NCI-H146 (cell line): Measurements from ENCODE around the gene ADAMTS2.

Experiments used
- DNase-seq: peaks from one replicate; lab custom pipeline; 2025; lab: John Stamatoyannopoulos, UW

ADAMTS2 gene

DNA sequence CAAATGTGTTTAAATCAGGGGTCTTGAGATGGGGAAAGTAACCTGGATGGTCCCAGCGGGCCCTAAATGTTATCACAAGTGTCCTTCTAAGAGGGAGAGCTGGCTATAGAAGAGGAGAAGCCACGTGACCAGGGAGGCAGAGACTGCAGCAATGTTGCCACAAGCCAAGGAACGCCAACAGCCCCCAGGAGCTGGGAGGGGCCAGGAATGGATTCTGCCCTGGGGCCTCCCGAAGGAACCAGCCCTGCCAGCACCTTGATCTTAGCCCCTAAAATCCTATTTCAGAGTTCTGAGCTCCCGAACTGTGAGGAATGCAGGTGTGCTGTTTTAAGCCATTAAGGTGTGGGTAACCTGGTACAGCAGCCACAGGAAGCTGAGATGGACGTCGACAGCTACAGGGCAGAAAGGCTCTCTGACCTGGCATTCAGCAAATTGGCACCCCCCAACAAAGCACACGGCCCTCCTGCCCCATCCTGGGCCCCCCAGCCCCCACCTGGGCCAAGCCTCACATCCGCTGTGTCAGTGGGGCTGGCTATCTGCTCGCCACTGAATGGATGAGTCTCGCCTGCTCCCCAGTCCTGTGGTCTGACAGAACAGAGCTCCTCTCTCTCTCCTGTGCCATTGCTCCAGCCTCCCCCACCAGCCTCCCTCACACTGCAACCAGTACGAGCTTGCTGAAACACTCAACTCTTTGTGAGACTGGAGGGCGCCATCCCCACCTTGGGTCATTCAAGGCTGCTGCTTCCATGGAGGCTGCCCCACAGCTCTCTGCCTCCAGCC lies 78.8 kb downstream of the ADAMTS2 start:
- DNase-seq = no peak

DNA sequence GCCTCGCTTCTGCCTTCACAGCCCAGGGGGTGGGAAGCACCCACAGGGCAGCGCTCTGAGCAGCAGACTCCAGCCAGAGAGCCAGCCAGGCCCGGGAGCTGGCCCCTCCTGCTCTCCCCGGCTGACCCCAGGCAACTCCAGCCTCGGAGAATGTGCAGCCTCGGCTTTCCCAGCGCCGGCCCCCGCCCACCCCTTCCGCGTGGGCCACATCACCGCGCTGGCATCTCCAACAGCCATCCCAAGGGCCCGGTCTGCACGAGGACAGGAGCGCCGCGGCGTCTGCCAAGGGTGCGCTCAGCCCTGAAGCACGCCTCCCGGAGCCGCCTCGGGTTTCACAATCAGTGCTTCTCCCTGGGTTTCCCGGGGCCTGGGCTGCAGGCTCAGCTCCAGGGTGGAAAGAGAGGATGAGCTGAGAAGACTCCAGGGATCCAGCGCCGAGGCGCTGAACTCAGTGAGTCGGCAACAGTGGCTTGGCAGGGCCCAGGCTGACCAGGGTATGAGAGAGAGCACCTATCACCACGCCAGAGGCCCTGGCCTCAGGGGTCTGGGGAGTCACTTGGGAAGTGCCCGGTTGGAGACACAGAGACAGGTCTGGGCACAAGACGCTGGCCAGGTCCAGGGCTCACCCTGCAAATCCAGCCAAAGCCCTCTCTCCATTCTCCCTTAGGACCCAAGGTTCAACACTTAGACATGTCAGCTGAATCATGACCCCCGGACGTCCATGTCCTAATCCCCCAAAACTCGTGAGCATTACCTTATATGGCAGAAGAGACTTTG lies 79.6 kb downstream of the ADAMTS2 start:
- no peak for DNase-seq

DNA sequence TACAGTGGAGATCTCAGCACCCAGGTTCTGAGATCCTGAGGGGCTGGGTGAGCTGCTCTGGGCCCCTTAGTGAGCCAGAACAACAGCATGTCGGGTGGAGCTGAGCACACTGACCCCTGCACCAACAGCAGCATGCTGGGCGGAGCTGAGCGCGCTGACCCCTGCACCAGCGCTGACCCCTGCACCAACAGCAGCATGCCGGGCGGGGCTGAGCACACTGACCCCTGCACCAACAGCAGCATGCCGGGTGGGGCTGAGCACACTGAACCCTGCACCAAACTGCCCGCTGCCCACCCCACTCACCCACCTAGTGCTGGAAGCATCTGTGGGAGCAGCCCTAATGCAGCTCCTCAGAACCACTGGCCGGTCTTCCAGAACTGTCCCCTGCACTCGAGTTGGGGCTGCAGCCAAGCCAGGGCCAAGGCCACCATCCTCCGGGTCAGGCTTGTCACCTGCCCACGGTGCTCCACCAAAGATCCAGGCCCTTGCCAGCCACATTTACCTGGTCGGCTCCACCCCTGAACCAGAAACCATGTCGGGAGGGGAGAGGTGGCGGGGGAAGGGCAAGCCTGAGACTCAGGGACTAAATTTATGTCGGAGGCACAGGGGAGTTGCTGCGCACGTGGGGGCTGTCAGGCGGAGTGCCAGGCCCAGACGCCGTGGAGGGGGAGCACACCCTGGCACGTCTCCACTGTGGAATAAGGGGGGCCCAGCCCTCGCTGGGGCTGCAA lies 80.3 kb downstream of the ADAMTS2 start:
- DNase-seq = no peak

DNA sequence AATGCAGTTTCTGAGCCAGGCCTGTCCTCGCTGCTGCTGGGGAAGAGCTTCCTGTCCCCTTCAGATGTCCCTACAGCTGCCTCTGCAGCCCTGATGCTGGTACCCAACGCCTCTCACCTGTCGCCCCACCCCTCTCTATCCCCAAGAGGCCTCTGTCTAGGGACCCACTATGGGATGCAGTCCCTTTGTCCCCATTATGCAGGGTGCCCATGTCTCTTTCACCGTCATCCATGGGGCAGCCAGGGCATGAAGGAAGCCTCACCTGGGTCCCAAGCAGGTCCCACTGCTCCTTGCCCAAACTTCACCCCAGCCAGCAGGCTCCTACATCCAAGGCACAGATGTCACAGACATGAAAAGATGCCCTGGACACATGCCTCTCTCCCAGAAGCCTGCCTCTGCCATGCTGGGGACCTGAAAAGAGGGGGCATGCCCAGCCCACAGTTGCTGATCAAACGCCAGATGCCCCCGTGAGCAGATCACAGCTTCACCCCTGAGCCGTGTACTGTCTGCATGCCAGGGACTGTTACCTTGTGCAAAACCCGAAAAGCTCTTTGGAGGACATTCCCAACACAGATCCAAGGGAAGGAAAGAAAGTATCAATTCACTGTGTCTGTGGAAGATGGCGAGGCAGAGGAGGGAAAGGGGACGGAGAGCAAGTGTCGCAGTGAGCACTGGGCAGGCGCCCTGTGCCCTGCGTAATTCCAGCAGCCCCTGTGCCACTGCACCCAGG lies 81.0 kb downstream of the ADAMTS2 start:
- no peak for DNase-seq

DNA sequence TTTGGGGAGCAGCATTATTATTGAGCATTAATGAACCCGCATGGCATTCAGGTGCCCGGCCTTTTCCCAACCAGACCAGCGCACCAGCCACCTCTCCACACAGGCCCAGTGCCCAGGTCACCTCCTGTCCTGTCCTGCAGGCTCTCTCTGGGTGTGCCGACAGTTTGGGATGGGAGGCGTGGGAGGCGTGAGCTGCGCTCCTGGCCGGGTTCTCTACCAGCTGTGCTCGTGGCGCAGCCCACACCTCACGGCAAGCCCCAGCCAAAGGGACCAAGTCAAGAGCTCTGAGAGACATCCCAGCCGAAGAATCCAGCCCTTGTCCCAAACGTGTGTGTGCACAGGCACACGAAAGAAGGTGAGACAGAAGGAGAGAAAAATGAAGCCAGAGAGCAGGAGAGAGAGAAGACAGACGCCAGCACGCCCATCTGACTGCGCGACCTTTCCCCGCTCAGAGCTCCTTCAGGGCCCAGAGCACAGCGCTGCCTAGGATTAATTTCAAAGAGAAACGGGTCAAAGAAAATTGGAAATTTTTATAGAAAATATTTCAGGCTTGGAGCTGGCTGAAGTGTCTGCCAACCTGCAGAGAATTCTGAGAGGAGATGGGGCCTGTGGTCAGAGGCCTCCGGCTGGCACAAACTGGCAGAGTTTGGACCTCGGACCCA lies 81.7 kb downstream of the ADAMTS2 start:
- DNase-seq = no peak

DNA sequence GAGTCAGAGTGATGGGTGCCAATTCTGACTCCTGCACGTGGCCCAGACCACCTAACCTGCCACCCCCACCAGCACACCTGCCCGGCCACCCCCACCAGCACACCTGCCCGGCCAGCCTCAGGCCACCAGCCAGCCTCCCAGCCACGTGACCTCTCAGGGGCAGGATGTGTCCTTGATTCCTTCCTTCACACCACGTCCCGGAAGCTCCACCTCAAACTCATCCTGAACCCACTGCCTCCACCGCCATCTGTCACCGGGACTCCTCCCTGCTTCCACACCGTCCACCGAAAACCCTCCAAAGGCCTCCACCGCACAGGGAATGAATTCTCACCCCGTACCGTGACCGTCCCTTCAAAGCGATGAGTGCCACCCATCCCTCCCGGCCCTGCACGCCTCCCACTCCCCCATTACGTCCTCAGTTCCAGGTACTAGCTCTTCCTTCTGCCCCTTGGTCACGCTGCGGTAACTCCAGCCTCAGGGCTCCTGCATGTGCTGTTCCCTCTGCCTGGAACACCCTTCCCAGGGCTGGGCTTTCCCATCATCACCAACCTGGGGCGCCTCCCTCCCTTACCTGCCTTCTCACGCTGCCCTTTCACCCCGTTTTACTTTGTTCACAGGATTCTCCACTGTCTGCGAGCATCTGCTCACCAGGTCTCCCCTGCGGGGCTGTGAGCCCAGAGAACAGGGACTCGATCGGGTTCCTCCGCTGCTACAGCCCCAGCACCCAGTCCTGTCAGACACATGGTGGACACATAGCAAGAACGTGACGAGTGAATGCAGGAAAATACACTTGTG lies 82.9 kb downstream of the ADAMTS2 start:
- no peak for DNase-seq

DNA sequence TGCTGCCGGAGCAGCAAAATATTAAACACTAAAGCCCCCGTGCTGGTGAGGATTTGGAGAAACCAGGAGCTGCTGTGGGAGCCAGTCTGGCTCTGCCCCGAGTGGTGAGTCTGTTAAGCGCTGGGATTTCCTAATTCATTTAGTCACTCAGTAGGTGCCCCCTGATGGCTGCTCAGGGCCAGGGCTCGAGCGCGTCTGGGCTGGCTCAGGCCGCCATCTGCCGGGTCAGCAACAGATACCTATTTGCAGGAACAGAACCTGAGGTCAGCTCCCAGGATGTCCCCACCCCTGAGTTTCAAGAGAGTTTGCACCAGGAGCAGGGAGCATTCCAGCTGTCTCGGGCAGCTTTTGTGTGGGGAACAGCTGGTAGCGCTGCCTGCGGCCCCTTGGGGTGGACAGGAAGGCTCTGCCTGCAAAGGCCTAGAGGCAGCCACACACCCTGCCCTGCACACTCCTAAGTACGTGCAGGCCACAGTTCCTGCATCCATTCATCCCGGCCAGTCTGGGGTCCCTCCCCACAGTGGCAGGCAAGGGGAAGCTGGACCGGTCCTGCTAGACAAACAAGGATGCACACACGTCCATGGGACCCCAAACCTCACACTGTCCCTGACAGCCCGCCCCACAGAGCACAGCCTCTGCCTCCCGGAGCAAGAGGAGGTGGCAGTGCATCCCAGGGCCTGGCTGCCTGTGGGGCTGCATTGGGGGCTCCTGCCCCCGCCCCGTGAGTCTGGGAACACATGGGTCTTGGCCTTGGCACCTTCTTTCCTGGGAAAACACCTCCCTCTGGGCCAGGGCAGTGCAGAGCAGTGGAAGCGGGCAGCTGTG lies 83.7 kb downstream of the ADAMTS2 start:
- no peak for DNase-seq

DNA sequence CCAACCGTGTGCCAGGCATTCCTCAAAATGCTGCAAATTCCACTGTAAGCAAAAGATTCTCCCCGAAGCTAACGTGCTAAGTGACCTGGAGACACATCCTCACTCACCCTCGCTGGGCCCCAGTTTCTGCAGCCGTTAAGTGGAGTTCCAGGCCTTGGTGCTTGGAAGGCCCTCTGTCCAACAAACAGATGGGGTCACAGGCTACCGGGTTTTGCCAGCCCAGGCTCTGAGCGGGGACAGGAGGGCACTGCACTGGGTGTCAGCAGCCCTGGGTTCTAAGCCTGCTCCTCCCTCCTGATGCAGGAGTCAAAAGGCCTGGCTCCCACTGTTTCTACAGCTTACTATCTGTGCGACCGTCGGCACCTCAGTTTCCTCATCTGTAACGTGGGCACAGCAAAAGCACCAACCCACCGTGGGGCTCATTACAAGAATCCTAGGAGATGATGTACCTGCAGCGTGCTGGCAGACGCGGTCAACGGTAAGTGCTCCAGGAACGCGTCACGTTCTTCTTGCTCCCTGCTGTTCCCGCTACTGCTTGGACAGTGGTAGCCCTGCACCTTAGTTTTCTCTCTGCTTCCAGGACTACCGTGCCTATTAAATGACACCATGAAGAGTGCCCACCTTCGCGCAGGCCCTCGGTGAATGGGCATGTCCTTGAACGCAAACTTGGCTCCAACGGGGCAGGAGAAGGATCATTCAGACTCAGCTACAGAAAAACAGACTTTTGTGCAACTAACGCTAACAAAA lies 84.8 kb downstream of the ADAMTS2 start:
- DNase-seq = no peak

DNA sequence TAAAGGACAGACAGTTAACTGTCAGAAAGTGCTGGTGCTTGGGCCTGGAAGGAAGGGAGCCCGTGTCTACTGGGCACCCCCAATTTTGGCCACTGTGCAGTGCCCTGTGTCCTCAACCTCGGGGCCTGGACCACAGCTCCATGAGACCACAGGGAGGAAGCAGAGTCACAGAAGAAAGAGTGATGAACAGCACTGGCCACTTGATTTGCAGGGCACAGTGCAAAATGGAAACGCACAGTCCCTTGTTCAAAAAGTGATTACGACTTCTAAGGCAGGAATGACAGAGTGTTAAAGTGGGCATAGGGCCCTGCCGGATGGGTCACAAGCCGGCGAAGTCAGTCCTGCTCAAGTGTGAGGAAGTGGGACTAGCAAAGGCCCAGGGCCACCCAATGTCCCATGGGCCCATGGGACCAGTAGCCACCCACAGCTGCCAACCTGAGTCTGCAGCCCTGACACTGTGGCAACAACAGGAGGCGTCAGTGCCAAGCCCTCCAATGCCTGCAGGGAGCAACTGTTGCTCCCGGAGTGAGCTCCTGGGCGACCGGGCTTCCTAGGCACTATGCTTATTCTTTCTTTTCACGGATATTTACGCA lies 85.4 kb downstream of the ADAMTS2 start:
- DNase-seq = no peak

DNA sequence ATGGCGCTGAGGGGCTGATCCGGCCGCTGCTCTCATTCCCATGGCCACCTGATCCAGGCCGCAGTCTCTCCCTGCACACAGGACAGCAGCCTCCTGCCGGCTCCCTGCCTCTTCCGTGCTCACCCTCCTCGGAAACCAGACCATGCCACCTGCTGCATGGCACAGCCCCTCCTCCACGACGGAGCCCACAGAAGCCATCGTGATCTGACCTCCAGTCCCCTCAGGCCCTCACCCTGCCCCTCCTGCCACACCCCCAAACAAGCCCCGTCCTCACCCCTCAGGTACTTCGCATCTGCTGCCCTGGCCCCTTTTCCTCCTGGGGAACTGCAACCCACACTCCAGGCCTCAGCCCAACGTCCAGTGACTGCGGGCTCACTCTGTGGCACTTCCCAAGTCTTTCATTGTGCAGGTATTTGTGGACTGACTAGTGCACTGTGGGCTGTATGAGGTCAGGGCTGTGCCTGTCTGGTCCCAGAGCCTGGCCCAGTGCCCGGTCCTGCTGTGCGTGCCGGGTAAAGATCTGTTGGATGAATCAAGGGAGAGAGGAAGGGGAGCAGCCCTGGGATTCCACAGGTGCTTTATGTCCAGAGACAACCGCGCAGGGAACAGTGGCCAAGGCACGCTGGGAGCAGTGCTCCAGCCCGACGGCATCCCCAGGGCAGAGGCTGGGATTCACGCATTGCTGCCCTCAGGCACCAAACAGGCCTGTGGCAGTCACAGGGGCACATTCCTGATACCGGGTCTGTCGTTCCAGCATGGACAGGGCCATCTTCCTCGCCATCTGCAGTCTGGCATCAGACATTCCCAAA lies 86.1 kb downstream of the ADAMTS2 start:
- DNase-seq = no peak

DNA sequence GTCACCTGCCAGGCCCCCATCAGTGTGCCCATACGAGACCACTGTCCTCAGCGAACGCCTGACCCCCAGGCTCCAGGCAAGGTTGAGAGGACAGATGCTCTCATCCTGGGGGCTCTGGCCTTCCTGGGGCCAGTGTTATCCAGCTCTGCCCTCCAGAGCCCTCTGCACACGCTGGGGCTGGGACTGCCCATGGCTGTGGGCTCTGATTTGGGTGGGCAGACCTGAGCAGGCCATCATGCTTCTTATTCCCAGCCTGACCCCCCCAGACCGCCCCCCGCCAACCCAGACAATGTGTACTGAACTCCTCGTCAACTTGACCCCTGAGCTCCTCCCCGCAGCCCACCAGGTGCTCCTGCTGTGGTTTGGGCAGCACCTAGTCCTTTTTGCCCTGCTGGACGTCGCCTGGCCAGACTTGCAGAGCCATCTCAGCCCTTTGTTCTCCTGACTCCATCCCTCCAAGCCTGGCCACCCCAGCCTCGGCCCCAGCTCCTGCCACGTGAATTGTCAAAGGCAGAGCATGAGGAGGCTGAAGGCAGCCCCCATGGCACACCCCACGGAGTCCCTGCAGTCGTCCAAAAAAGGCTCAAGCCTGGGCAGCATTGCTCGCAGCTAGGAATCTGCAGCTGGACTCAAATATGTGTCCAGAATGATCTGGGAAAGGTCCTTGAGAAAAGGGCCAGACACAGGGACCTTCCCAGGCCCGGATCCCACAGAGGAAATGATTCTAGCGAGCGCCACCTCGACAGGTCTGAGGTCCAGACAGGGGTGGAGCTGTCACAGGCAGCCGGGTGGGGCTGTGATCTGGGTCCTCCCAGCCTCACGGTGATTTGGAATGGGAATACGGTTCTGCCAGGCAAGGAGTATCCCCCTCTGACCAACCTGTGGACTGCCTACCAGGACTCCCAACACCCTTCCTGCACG lies 87.0 kb downstream of the ADAMTS2 start:
- DNase-seq = no peak

DNA sequence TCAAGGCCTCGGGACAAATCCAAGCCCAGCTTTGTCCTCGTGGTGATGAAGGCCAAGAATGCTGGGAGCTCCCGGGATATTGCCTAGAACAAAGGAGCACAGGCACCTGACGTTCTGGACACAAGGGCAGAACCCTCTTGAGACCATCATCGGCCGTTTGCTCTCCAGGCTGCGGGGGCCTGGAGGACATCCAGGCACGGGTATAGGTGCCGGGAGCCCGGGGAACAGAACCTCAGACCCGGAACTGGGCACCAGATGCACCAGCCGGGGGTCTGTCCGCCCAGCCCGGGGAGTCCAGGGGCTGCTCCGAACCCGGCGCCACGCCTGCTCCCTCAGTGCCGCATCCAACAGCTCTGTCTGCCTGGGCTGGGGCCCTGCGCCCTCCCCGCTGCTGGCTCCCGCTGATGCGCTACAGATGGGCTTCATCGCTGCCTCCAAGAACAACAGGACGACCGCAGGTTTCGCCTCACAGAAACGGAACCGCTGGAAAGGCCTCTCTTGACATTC lies 88.0 kb downstream of the ADAMTS2 start:
- no peak for DNase-seq

DNA sequence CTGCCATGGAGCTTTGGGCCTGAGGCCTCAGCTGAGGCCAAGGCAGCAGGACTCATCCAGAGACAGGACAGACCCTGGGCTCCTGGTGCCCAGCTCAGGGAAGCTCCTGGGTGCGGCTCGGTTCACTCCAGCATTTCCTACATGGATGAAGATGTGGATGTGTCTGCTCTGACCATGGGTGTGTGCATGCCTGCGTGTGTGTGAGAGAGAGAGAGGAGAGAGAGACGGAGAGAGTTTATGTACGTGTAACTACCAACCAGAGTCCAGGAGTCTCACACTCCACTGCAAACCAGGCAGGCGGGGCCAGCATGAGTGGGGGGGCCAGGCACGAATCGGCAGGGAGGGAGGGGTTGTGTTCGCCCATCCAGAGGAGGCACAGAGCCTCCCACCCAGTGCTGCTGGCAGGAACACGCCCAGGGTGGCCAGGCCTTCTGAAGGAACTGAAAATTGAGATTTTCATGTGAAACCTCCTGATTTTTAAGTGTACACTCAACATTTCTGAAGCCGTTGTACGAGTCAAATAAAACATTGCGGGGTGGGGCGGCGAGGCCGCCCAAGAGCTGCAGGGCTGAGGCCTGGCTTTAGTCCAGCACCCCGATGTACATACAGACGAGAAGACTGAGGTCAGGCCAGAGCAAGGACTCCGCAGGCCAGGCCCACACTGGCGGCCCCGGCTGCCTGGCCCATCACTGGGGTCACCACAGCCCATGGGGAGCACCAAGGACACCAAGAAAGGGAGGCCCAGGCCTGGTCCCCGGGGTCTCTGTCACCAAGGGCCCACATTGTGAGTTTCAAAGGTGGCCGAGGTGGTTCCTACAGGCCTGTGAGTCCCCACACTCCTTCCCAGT lies 88.7 kb downstream of the ADAMTS2 start:
- DNase-seq = no peak

DNA sequence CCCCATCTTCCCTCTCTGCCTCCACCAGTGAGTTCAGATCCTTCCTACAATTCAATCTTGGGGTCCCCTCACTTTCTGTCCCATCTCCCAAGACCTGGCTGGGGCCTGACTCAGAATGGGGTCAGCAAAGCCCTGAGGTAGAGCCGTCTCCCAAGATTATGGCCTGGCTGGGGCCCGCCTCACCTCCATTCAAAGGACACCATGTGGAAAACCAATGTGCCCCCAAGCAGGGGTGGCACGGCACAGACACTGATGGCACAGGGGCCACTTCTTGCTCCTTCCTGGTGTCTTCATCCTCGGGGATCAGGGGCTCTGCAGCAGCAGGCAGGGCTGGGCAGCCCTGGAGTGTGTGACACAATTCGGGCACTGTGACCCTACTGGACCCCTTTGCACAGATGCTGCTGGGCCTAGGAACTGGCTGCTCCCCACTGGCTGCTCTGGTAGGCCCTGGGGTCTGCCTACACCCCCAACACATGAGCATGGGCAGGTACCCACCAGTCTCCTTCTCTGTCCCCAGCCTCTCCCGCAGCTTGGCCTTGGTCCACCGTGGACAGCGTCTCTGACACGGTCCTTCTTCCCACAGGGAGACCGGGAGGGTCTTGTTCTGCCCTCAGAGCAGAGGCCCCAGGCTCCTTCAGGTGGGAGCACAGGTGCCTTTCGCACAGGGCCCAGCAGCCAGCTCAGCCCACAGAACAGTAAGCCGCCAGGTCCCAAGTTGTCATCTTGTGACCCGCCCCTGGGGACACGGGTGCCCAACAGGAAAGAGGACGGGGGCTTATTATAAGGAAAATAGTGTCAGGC lies 89.5 kb downstream of the ADAMTS2 start:
- no peak for DNase-seq
